ENCODE measurements around the gene SIK1. TPM values are rescaled to one million over a fixed set of nuclear protein-coding genes. Genes with fewer than 3 reads are reported as not detected.
"Not testable (repeated sequence)": the region's sequence is repeated elsewhere in the genome, so short reads cannot be mapped to it uniquely, and the experiment has no call there.

Gene SIK1
- total RNA-seq, 1 donor: 50.2 TPM

DNA sequence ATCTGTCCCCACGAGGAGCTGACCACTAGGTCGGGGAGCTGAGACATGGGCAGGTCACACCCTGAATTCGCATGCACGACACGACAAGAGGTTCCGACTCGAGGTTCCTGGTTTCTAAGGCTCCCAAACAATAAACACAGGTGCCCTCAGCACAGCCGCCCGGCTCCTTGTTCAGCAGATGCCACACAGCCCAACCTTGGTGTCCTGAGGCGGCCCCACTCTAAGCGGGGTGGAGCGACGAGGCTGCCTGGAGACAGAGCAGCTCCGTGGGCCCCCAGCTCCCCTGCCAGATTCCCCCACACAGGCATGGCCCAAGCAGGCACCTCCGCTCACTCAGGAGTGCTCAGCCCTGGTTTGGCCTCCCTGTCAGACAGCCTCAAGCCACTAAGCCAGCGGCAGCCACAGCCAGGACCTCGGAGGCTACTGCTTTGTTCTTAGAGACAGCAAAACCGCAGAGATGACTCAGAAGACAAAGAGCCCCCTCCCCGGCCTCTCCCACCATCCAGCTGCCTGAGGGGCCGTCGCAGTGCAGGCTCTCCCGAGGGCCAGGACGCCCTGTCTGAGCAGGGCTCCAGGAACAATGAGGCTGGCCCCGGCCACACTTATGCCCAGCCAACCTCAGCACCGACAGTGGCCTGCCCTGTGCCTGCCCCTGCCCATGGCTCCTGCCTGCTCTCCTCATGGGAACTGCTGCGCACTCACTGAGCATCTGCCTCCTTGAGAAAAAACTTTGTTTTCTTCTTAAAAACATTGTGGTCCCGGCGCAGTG lies 14.7 kb downstream of the SIK1 start:
- not testable (repeated sequence) for H3K4me1 ChIP-seq (ENCODE audit: insufficient read depth, low read length); H3K4me3 ChIP-seq (ENCODE audit: low read length); H3K27me3 ChIP-seq (ENCODE audit: insufficient read depth, low read length); H3K9me3 ChIP-seq (ENCODE audit: low read depth, low read length)

DNA sequence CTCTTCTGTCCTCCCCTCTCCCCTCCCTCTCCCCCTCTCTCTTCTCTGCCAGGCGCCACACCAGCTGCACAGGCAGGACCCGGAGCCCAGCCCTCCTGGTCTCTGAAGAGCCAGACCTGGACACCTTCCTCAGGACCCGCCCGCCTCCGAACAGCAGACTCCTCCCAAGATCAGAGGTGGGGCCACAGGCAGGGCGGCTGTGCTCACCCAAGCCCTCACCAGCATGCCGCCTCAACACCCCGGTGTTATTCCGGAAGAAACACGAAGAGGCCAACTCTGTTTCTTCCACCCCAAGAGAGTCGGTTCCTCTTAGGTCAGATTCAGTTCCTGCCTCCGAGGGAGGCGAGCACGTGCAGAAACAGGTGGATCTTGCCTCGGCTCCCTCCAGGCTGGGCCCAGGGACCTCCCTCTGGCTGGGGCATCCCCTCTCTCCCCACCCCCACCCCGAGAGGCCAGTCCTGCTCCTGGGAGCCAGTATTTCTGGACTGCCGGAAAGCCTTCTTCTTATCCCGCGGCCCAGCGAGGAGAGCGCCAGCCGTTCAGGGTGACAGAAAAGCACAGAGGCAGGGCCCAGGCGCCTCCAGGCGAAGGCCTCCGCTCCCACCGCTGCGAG lies 16.4 kb downstream of the SIK1 start:
- H3K4me3 ChIP-seq (ENCODE audit: low read length); H3K27me3 ChIP-seq (ENCODE audit: insufficient read depth, low read length); H3K9me3 ChIP-seq (ENCODE audit: low read depth, low read length); H3K4me1 ChIP-seq (ENCODE audit: insufficient read depth, low read length): not testable (repeated sequence)

DNA sequence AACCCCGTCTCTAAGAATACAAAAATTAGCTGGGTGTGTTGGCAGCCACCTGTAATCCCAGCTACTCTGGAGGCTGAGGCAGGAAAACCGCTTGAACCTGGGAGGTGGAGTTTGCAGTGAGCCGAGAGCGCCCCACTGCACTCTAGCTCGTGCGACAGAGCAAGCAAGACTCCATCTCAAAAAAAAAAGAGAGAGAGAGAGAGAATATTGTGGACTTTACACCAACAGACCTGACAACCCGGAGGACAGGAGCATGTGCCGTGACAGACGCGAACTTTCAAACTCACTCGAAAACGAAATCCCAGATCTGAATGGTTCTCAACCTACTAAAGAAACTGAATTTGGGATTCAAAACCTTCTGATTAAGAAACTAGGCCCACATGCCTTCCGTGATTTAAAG lies 19.8 kb downstream of the SIK1 start:
- H3K4me3 ChIP-seq (ENCODE audit: low read length); H3K9me3 ChIP-seq (ENCODE audit: low read depth, low read length); H3K4me1 ChIP-seq (ENCODE audit: insufficient read depth, low read length); H3K27me3 ChIP-seq (ENCODE audit: insufficient read depth, low read length): not testable (repeated sequence)

DNA sequence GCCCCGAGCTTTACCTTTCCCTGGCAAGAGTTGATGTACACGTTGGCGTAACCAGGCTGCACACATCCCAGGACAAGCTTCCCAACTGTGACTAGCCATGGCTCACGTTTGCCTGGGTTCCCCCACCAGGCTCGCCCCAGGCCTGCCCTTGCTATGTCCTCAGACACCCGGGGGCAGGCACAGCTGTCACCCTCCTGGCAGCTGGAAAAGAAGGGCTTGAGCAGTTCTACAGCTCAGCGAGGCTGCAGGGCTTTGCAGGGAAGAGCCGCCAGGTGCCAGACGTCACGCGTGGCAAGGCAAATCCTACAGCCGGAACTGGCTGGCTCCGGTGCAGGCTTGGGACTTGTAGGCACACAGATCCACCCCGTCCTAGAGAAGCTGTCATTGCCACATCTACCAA lies 22.5 kb downstream of the SIK1 start:
- not testable (repeated sequence) for H3K4me1 ChIP-seq (ENCODE audit: insufficient read depth, low read length); H3K27me3 ChIP-seq (ENCODE audit: insufficient read depth, low read length); H3K9me3 ChIP-seq (ENCODE audit: low read depth, low read length); H3K4me3 ChIP-seq (ENCODE audit: low read length)

DNA sequence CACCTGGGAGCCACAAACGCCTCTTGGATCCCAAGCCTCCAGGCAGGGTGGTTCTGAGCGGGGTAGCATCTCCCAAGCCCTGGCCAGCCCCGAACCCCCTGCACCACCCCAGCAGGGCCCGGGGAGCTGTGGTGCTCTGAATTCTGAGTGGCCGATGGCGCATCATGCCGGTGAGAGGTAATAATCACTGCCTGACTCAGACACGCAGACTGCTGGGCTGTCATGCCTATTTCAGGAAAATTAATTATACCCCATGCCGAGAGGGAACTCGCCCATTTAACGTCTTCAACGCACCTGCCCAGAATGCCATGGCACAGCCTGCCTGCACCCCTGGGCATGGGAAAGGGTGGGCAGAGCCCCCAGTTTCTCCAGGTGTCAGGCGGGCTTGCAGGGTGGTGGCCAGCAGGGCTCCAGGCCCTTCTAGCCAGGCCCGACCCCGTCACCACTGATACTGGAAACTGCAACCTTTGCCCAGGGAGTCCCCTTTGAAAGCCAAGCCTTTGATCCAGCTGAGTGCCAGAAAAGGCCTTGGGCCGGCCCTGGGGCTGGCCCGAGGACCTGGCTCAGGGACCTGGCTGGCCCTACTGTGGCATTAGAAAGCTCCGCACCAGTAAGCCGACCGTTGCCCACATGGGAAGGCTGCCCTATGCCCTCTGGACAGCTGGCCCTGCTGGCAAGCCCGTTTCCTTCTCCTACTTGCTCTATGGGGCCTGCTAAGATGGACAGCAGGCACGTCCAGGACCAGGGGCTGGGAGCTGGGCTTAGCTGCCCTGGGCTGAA lies 23.1 kb downstream of the SIK1 start:
- H3K4me1 ChIP-seq (ENCODE audit: insufficient read depth, low read length); H3K9me3 ChIP-seq (ENCODE audit: low read depth, low read length); H3K27me3 ChIP-seq (ENCODE audit: insufficient read depth, low read length); H3K4me3 ChIP-seq (ENCODE audit: low read length): not testable (repeated sequence)

DNA sequence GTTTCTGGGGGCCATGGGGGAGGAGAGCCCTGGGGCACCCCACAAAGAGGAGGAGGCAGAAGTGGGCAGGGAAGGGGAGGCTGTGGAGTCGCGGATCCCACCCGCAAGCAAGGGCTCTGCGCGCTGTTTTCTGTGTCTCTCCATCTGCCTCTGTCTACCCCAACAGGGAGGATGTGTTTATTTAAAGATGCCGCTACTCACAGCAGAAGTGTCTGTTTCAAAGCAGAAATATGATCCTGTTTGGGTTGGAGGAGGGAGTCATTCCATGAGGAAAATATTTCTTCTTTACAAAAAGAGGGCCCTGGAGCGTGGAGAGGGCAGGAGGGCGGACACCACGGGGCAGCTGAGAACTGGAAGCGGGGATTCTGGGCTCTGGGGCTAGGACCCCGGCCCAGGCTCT lies 25.8 kb downstream of the SIK1 start:
- not testable (repeated sequence) for H3K4me3 ChIP-seq (ENCODE audit: low read length); H3K9me3 ChIP-seq (ENCODE audit: low read depth, low read length); H3K4me1 ChIP-seq (ENCODE audit: insufficient read depth, low read length); H3K27me3 ChIP-seq (ENCODE audit: insufficient read depth, low read length)

DNA sequence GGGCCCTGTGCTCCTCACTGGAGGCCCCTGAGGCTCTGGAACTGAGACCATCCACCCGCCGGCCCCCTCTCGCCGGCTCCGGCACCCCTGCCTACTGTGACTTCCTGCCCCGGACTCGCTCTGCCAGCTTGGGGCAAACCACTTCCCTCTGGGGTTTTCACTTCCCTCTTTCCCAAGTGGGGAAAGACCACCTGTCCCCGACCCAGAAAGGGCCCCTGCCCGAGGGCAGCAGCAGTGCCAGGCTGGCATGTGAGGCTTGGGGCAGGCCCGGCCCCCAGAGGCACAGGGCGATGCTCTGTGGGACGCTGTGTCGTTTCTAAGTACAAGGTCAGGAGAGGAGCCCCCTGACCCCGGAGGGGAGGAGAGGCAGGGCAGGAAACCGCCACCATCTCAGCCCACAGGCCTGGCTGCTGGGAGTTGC lies 27.3 kb downstream of the SIK1 start:
- H3K9me3 ChIP-seq (ENCODE audit: low read depth, low read length); H3K27me3 ChIP-seq (ENCODE audit: insufficient read depth, low read length); H3K4me3 ChIP-seq (ENCODE audit: low read length); H3K4me1 ChIP-seq (ENCODE audit: insufficient read depth, low read length): not testable (repeated sequence)

DNA sequence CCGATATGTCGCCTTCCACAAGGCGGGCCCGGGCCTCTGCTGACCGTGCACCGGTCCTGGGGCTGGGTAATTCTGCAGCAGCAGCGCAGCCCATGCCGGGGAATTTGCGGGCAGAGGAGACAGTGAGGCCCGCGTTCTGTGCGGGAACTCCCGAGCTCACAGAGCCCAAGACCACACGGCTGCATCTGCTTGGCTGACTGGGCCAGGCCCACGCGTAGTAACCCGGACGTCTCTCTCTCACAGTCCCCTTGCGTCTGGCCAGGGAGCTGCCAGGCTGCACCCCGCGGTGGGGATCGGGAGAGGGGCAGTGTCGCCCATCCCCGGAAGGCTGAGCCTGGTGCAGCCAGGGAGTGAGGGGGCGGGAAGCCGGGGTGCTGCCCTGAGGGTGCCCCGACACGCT lies 27.8 kb downstream of the SIK1 start:
- not testable (repeated sequence) for H3K4me1 ChIP-seq (ENCODE audit: insufficient read depth, low read length); H3K9me3 ChIP-seq (ENCODE audit: low read depth, low read length)

DNA sequence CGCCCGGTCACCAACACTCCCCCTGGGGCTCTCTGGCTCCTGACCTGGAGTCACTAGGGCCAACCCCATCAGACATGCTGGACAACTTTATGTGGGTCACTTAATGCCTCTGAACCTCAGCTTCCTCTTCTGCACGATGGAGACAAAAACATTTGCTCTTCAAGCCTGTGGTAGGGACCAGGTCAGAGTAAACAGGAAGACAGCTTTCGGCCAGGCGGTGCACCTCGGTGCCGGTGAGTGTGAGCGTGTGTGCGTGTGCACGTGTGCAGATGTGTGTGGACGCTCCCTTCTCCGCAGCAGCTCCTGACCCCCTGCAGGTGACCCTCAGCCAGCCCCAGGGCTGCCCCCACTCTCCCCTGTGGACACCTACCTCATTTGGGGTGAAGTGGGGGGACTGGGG lies 28.4 kb downstream of the SIK1 start:
- H3K27me3 ChIP-seq (ENCODE audit: insufficient read depth, low read length); H3K4me1 ChIP-seq (ENCODE audit: insufficient read depth, low read length); H3K9me3 ChIP-seq (ENCODE audit: low read depth, low read length); H3K4me3 ChIP-seq (ENCODE audit: low read length): not testable (repeated sequence)

More for the DNA sequence above, 27.8 kb downstream of the SIK1 start:
- H3K4me3 ChIP-seq (ENCODE audit: low read length); H3K27me3 ChIP-seq (ENCODE audit: insufficient read depth, low read length): not testable (repeated sequence)

DNA sequence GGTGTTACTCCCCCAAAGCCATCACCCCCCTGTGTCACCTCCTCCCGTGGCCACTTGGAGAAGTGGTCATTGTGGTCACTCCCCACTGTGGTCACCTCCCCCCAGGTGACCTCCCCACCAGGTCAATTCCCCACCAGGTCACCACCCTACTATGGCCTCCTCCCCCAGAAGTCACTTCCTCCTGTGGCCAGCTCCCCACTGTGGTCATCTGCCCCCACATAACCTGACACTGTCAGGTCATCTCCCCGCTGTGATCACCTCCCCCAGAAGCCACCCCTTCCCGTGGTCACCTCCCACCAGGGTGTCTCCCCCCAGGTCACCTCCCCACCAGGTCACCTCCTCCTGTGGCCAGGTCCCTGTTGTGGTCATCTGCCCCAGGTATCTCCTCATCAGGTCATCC lies 28.9 kb downstream of the SIK1 start:
- H3K4me3 ChIP-seq (ENCODE audit: low read length); H3K4me1 ChIP-seq (ENCODE audit: insufficient read depth, low read length); H3K9me3 ChIP-seq (ENCODE audit: low read depth, low read length); H3K27me3 ChIP-seq (ENCODE audit: insufficient read depth, low read length): not testable (repeated sequence)

DNA sequence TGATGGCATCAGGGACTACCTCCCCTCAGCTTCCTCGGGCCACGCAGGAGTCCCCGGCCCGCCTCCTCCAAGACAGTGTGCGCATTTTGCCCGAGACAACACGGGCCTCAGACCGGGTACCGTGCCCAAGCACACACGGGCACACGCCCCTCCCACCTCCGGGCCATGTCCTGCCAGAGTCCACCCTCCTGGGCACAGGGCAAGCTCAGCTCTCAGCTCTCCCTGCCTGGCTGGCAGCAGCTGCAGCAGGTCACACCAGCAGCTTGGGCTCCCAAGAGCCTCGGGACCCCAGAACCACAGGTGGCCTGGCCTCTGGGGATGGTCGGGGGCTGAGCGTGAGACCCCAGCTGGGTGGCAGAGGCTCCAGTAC lies 29.5 kb downstream of the SIK1 start:
- H3K9me3 ChIP-seq (ENCODE audit: low read depth, low read length); H3K4me1 ChIP-seq (ENCODE audit: insufficient read depth, low read length); H3K4me3 ChIP-seq (ENCODE audit: low read length); H3K27me3 ChIP-seq (ENCODE audit: insufficient read depth, low read length): not testable (repeated sequence)

DNA sequence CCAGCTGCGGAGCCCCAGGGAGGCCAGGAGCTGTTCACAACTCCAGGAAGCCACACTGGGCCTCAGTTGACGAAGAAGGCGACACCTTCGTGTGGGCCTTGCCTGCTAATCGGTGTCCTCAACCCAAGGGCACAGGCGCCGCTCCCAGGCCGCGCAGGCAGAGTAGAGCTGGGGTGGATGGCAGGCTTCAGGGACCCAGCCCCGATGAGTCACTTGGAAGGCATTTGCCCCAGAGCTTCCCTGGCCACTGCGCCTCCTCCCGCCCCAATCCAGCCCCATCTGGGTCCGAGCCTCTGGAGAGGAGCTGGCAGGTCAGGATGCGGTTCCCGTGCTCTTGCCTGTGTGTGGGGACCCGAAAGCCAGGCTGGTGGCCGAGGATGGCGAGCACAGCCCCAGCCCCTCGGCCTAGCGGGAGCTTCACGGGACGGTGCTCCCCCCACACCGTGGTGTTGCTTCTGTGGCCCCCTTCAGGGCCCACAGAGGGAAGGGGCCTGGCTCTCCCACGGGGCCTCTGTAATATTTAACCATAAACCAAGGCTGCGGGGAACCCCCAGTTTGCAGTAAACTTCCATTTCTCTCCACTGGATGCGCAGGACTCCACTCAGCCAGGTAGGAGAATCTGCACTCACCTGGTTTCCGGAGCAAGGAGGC lies 30.0 kb downstream of the SIK1 start:
- not testable (repeated sequence) for H3K27me3 ChIP-seq (ENCODE audit: insufficient read depth, low read length); H3K4me3 ChIP-seq (ENCODE audit: low read length); H3K9me3 ChIP-seq (ENCODE audit: low read depth, low read length); H3K4me1 ChIP-seq (ENCODE audit: insufficient read depth, low read length)

DNA sequence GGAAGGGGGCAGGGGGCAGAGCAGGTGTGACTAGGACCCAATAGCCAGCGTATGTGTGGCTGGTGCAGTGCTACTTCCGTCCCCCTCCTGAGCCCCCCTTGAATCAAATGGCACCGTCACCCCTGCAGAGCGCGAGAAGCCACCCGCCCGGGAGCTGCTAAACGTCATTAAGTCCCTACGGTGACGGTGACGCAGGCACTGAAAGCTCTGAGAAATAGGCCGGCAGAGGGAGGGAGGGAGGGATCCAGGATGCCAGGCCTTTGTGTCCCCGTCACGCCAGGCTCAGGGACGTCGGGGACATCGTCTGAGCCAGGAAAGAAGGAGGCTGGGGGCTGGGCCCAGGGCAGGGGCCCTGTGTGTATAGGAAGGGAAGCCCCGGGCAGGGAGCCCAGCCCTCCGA lies 43.6 kb downstream of the SIK1 start:
- not testable (repeated sequence) for H3K4me1 ChIP-seq (ENCODE audit: insufficient read depth, low read length); H3K27me3 ChIP-seq (ENCODE audit: insufficient read depth, low read length); H3K4me3 ChIP-seq (ENCODE audit: low read length); H3K9me3 ChIP-seq (ENCODE audit: low read depth, low read length)

DNA sequence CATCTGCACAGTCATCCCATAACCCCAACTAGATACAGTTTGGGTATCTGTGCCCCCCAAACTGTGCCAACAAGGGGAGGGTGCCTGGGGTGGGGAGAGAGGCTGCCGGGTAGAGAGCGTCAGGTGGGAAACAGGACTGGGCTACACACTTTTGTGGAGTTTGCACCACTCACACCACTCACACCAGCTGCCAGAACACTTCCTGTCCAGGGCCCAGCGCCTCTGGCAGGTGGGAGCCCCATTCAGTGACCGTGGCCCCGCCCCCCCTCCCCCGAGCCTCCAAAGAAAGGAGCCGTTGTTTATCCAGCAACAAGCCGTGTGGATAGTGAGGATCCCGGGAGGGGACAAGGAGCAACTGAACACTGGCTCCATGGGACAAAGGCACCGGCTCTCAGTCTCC lies 44.0 kb downstream of the SIK1 start:
- not testable (repeated sequence) for H3K4me3 ChIP-seq (ENCODE audit: low read length); H3K9me3 ChIP-seq (ENCODE audit: low read depth, low read length); H3K27me3 ChIP-seq (ENCODE audit: insufficient read depth, low read length); H3K4me1 ChIP-seq (ENCODE audit: insufficient read depth, low read length)

DNA sequence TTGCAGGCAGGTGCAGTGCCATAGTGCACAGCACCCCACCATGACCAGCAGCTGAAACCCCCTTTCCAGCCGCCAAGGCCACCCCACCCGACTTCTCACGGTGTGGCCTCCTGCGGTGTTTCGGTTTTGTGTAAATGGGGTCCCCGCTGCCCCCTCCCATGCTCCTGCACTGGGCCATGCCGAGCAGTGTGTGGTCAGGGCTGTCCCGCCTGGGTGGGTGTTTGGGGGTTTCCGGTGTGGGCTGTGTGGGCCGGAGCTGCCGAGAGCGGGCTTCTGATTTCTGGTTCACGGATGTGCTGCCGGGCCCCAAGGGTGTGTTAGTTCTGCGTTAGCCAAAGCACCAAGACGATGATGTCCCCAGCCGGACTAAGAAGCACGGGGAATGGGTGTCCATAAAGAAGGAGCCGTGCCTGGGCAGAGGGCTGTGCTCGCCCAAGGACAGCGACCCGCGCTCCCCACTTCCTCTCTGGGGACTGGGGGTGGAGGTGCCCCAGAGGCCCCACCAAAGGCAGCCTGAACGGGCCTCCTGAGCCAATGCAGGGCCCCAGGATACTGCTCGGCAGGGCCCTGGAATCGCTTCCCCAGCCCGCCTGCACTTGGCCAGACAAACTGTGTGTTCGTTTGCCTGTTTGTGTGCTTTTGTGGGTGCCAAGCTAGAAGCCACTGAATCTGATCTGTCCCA lies 45.9 kb downstream of the SIK1 start:
- not testable (repeated sequence) for H3K4me1 ChIP-seq (ENCODE audit: insufficient read depth, low read length); H3K9me3 ChIP-seq (ENCODE audit: low read depth, low read length); H3K27me3 ChIP-seq (ENCODE audit: insufficient read depth, low read length); H3K4me3 ChIP-seq (ENCODE audit: low read length)

All from mononuclear cell (primary cell).